ENCODE results near the gene C16orf82.

- no peak for TF ChIP-seq FOXA1 (IDR thresholded peaks at IDR 0.05)
- TF ChIP-seq TAF1 (conservative IDR thresholded peaks at IDR 0.05): no peak
- no peak for TF ChIP-seq CTCF (IDR thresholded peaks at IDR 0.05; ENCODE audit: low read depth, low read length, missing input control)
- no peak for TF ChIP-seq YY1 (IDR thresholded peaks at IDR 0.05)
- TF ChIP-seq RAD21 (IDR thresholded peaks at IDR 0.05): no peak
- TF ChIP-seq EGR1 (IDR thresholded peaks at IDR 0.05; ENCODE audit: low read depth in 2 of 2): no peak
- no peak for TF ChIP-seq SP1 (IDR thresholded peaks at IDR 0.05)
- no peak for TF ChIP-seq ZBTB33 (IDR thresholded peaks at IDR 0.05)
- TF ChIP-seq JUND (IDR thresholded peaks at IDR 0.05): no peak
- no peak for TF ChIP-seq REST (IDR thresholded peaks at IDR 0.05)
- TF ChIP-seq NR2F2 (IDR thresholded peaks at IDR 0.05): no peak
- no peak for TF ChIP-seq MAX (IDR thresholded peaks at IDR 0.05)
- TF ChIP-seq GABPA (IDR thresholded peaks at IDR 0.05 in 1 of 2, conservative IDR thresholded peaks at IDR 0.05 in 1 of 2): no peak
These were observed 36.2 kb downstream of the C16orf82 start for GRCh38 chr16:27102701-27103575.
